ENCODE data around the gene SNAP47.

The SNAP47 gene

DNA sequence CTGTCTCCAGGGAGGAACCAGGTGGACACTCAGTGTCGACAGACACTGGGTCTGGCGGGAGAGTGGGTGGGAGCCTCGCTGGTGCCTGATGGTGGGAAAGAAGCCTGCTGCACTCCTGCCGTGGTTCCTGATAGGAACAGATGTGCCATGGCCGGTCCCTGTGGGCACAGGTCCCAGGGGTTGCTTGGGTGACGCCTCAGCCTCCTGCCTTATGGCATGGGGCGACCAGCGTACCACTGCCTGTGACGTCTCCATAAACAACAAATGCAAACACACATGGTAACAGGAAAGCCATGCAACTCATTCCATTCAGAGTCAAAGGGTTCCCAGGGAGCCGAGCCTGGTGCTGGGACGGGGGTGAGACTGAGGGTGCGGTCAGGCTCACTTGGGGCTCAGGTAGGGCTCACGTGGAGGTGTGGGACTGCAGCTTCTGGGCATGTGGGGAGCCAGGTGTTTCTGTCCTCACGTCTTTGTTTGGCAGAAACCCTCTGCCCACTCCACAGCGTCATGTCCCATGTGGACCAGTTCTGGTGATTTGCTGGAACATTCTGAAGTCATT, 34.8 kb downstream of the SNAP47 start:
- DNase-seq = no peak

- no peak for DNase-seq
Observed at GRCh38 chr1:227770812-227771211, 35.6 kb downstream of the SNAP47 start.

- no peak for DNase-seq
Observed at GRCh38 chr1:227771326-227771725, 36.1 kb downstream of the SNAP47 start.

DNA sequence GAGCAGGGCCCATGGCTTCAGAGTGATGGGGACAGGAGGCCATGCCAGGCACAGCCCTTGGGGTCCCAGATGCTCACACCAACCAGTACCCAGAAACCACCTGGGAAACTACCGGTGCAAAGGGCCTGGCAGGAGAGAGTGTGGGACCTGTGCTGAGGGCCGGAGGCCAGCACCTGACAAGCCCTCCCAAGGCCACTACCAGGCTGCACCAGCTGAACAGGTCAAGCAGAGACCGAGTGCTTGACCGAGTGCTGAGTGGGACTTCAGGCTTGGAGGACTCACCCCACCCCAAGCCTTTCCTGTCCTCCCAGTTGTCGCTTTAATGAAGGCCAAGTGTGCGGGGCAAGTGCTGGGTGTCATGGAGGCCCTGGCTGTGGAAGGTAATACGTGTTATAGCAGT, 36.5 kb downstream of the SNAP47 start:
- DNase-seq = no peak

DNA sequence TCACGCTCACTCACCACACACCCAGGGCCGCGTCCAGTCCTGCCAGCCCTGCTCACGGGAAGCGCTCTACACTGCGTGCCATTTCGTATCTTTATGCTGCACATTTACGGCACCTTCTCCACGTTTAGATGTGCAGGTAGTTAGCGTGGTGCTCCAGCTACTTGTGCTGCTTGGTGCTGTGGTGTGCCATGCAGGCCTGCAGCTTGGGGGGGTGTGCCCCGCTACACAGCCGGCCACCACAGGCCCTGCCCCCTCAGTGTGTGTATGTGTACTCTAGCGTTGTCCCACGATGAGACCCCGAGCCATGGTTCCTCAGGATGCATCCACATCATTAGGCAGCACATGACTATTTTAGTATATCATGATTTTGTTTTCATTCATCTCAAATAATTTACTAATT, 38.3 kb downstream of the SNAP47 start:
- no peak for DNase-seq

- no peak for DNase-seq
Observed at GRCh38 chr1:227774051-227774731, 39.0 kb downstream of the SNAP47 start.

DNA sequence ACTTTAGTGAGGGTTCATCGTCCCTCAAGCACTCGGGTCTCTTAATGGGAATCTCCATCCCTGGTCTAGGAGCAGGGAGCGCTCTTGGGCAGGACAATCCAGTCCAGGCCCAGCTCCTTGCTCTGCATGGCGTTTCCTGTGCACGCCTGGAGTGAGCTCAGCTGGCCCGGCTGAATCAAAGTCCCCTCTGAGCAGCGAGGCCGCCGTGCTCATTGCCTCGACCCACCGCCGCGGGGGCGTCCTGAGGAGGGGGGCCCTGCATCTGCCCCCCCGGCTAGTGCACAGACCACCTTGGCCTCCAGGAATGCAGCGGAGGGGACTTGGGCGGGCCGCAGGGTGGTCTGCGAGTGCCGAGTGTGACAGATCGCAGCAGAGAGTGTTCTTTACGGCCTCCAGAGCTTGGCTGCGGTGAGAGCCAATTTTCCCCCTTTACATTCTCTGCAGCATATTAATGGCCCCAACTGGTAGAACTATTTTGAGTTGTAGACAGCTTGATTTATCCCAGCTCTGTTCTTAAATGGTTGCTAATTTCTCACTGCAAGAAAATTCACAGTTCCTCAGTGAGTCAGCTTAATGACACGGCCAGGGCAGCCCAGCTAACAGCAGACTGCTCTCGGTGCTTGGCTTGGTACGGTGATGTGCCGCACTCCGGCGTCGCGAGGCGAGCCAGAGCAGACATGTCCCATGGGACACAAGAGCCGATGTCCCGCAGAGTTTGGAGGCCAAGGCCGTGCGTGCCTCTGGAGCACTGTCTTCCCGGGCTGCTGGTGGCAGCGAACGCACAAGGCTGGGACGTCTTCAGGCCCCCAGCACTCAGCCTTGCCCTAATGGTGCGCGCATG, 39.8 kb downstream of the SNAP47 start:
- DNase-seq = no peak

- DNase-seq = no peak
Observed at GRCh38 chr1:227775841-227776240, 40.6 kb downstream of the SNAP47 start.

DNA sequence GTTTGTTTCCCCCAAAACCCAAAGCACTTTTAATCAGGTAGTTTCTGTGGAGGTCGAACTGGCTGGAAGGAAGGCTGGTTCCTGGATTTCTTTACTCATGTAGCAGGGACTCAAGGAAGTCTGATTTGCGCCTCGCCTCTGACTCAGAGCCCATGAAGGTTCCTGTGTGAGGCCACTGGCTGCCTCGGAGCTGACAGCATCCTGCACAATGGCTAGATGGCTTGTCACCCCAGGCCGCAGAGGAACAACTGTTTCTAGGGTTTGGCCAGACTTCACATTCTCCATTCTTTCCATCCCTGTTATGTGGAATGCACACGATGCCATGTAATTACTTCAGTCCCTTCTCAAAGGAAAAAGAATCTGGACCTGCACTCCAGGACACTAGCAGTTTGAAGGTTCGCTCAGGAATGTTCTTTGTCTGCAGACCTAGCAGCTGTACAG, 41.1 kb downstream of the SNAP47 start:
- DNase-seq = no peak

- DNase-seq = no peak
Observed at GRCh38 chr1:227777156-227777555, 41.9 kb downstream of the SNAP47 start.

DNA sequence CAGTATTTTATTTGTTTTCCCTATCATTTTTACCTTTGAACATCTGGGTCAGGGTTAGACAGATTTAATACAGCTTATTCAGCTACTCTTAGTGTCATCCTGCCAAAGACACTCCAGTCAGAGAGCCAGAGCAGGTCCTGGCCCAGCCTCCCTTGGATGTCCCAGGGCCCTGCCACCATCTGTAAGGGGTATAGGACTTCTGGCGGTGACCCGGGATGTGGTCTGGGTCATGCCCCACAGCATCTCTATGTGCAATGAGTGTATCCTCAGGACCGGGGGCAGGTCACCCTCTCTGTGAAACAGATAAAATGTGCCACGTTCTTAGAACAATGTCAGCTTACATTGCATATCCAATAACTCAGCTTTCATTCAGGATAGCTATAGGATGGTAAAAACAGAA, 42.4 kb downstream of the SNAP47 start:
- no peak for DNase-seq

GRCh38 chr1:227778401-227778947, 43.2 kb downstream of the SNAP47 start:
- DNase-seq = no peak

DNA sequence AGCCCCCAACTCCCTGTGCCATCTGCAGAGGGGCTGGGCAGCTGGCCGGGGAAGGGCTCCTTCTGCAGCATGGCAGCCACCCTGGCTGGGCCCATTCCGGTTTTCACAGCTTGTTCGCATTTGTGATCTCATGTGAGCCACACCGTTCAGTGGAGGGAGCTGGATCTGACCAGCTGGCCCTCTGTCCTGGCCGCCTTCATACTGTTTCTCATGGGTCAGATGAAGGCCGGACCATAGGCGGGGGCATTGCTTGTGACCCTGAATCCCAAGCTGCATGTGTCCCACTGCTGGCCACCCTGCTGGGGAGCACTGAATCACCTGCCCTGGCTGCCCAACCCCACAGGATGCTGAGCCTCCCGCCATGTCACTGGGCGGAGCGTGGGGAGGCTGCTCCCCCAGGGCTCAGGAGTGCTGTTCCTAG, 43.8 kb downstream of the SNAP47 start:
- no peak for DNase-seq

- DNase-seq = no peak
Observed at GRCh38 chr1:227779685-227780084, 44.5 kb downstream of the SNAP47 start.

GRCh38 chr1:227780101-227781044, 45.1 kb downstream of the SNAP47 start:
- DNase-seq = no peak

- DNase-seq = no peak
Observed at GRCh38 chr1:227781314-227781930, 46.2 kb downstream of the SNAP47 start.

GRCh38 chr1:227782226-227782625, 47.0 kb downstream of the SNAP47 start:
- no peak for DNase-seq

DNA sequence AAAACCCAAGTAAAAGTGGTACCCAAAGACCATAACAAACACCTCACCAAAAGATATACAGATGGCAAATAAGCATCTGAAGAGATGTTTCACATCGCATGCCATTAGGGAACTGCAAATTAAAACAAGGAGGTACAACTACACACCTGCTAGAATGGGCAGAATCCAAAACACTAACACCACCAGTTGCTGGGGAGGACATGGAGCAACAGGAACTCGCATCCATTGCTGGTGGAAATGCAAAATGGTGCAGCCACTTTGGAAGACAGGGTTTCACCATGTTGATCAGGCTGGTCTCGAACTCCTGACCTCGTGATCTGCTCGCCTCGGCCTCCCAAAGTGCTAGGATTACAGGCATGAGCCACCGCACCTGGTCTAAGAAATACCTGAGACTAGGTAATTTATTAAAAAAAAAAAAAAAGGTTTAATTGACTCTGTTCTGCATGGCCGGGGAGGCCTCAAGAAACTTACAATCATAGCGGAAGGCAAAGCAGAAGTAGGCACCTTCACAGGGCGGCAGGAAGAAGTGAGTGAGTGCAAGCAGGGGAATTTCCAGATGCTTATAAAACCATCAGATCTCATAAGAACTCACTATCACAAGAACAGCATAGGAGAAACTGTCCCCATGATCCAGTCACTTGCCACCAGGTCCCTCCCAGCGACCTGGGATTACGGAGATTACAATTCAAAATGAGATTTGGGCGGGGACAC, 50.0 kb downstream of the SNAP47 start:
- DNase-seq = no peak

- DNase-seq = no peak
Observed at GRCh38 chr1:227785805-227786671, 50.8 kb downstream of the SNAP47 start.
